ENCODE results near the gene C10orf143. TPM values are rescaled to one million over a fixed set of nuclear protein-coding genes. Genes with fewer than 3 reads are reported as not detected.

C10orf143 gene
- total and polyA plus RNA-seq, 2 of the 8 experiments (the other 6 are each of a cell fraction or from before 2014, with no cell fraction given): 1.6 to 2.0 TPM

GRCh38 chr10:130049987-130050386 lies 60.6 kb downstream of the C10orf143 start (continued):
- no peak for TF ChIP-seq E2F6 (IDR thresholded peaks at IDR 0.05)
- no peak for TF ChIP-seq ASH2L (IDR thresholded peaks at IDR 0.05; ENCODE audit: low read length)

All from H1 (cell line).